NCI-H2107 (cell line): ENCODE results near the gene KCNN3.

Experiments used
- DNase-seq: peaks from one replicate; lab custom pipeline; 2025; lab: John Stamatoyannopoulos, UW

KCNN3 gene

DNA sequence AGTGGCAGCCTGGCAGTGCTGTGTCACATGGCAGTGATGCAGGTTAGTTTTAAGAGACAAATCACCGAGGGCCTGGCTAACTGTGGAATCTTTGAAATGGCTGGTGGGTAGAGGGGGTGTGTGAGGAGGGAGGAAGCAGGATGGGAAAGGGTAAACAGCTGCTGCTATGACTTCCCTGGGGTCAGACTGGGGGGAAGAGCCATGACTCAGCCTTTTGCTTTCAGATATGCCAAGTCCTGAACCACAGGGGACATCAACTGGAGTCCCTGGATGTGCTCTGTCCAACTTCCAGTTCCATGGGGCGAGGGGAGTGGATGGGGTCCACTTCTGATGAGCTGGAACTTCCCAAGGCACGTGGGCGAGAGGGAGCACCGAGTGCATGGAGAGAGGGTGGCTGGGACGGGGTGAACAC, 141.0 kb downstream of the KCNN3 start:
- no peak for DNase-seq

DNA sequence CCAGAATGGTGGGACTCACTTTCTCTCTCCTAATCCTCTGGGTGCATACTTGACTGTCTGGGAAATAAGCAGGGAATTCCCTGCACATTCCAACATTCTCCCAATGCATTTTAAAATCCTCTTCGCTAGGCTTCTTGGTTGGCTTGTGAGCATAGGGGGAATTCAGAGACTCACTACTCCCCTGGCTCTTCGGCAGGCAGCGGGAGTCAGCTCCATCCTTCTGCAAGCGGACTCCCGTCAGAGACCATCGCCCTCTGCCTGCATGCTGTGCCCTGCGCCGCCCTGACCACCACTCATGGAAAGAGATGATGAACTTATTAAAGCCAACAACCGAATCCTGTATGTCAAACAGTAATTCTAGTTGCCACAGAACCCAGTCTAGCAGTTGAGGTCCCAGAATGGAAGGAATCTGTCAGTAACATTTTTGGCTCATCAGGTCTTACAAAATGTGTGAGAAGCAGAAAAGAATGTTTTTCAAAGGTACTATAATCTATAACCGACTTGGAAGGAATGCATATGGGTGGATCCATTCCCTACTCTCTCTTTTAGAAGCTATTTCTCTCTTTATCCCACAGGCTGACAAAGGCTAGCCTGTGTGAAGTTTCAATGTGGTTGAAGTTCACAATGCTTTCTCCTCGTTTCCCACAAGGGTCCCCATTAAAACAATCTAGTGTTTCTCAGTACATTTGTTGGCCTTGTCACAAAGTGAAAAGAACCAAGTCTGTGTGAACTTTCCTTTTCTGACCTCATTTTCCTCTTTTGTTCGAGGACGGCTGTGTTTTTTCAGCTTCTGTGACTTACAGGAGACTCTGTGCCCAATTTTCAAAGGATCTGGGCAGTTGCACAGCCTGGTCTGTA, 143.0 kb downstream of the KCNN3 start:
- no peak for DNase-seq

DNA sequence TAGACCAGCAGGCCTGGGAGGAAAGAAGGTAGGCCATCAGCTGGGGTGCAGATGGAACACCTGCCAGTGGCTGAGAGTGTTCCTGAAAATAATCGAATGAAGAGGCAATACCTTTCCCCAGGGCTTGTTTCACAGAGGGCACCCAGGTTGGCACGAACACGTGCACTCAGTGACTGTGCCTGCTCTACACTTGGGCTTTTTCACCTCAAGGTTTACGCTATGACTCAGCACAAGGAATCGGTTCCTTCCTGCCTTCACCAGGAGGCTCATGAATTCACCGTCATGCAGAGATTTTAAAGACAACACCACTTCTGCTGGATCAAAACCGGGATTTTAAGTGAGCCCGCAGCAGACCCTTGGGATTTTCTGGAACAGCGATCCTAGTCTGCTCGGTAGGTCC, 143.6 kb downstream of the KCNN3 start:
- no peak for DNase-seq

DNA sequence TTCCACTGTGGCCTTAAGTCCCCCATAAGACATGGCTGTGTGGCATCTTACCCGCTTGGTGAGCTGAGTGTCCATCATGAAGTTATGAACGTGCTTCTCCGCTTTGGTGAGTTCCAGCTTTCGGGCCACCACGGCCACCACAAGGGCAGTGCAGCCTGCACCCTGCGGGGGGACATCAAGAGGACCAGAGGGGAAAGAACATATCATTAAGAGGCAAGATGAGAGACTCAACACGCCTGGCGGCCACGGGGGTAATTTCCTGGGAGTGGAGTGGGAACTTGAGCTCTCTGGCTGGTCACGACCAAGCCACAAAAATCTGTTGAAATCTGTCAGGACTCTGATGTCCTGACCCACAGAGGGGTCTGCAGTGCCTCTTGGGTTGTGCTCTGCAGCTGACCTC, 144.2 kb downstream of the KCNN3 start:
- no peak for DNase-seq

DNA sequence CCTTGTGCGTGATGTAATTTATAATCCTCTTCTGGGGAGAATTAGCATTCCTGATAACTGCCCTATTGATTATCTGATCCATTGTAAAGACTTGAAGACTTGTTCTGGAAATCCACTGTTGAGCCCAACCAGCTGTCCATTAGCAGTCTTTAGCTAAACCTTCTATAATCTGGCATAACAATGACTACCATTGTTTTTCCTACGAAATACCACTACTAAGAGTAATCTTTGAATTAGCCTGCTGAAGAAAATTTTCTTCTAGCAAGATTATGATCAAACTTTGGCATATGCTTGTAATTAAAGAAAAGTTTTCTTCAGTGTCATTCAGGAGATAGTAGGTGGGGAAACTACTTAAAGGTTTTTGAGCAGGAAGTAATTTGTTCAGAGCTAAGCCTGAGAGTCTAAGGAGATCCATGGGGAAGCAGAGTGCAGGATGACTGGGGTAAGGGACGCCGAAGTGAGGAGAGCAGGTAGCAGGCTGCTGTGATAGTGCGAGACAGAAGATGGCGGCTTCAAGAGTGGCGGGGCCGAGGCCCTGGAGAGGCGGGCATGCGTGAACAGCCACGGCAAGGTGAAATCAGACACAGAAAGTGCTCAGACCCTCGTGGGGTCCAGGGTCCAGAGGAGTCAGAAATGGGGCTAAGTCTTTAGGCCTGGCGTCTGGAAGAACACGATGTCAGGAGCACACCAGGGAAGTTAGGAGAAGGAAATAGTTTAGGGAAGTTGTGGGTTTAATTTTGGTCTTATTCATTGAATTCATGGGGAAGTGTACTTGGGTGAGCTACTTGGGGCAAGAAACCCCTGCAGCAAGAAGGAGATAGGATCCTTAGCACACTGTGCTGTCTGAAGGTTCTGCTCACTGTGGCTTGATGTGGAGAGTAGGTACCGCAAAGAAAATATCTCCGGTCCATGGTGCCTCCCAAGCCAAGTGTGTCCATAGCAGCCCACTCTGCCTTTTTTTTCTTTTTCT, 149.5 kb downstream of the KCNN3 start:
- no peak for DNase-seq

DNA sequence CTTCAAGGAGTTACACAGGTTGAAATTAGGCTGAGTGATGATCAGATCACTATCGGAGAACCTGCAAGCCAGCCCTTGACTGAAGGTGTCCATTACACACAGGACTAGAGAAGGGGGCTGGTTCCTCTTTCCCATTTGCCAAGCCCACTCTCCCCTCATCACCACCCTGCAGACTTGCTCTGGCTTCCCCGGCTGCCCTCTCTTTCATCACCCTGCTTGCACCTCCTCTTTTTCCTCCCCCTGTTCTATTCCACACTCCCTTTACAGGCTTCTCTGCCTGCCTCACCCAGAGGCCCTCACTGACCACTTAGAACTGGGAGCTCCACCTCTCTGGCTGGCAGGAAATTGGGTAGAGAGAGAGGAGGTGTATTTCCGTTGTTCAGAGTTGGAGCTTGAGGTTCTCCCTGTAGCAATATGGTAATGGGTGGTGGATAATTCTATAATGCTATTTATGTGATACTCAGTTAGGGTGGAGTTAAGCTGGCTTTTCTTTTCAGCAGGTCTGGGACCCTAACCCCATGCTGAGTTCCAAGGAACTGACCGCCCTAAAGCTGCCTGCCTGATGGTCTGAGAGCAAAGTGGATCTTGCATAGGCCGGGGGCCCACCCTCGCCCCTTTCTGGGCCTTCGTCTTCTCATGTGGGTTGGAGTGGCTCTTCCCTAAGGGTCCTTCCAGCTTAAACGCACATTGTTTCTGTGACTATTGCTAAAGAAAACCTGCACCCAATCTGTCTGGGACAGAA, 150.3 kb downstream of the KCNN3 start:
- DNase-seq: no peak

DNA sequence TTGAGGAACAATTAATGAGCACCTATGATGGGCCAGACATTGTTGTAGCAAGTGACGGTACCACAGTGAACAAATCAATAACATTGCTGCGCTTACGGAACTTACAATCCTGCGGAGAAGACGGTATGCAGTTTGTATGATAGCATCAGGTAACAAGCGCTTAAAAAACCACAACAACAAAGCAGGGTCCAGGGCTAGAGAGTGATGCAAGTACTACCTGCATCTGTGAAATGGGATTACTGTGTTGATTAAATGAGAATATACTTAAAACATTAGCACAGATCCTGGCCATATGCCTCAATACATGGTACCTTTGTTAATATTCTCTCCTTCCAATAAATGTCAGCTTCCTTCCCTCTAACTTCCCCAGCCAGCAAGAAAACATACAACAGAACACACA, 151.5 kb downstream of the KCNN3 start:
- DNase-seq: no peak

DNA sequence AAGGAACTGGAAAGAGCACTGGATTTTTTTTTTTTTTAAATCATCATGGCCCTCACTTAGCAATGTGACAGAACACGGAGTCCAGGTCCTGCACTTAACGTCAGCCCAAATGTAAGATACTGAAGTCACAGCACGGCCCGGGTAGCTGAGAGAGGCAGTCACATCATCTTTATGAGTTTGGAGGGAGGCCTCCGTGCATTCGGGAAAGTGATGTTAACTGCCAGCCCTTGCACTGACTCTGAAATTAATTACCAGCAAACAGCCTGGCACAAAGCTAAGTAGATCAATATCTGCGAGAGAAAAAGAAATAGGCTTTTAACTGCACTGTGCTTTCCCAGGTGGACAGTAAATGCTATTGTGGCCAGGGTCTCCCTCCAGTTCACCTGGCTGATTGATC, 152.6 kb downstream of the KCNN3 start:
- DNase-seq: no peak

DNA sequence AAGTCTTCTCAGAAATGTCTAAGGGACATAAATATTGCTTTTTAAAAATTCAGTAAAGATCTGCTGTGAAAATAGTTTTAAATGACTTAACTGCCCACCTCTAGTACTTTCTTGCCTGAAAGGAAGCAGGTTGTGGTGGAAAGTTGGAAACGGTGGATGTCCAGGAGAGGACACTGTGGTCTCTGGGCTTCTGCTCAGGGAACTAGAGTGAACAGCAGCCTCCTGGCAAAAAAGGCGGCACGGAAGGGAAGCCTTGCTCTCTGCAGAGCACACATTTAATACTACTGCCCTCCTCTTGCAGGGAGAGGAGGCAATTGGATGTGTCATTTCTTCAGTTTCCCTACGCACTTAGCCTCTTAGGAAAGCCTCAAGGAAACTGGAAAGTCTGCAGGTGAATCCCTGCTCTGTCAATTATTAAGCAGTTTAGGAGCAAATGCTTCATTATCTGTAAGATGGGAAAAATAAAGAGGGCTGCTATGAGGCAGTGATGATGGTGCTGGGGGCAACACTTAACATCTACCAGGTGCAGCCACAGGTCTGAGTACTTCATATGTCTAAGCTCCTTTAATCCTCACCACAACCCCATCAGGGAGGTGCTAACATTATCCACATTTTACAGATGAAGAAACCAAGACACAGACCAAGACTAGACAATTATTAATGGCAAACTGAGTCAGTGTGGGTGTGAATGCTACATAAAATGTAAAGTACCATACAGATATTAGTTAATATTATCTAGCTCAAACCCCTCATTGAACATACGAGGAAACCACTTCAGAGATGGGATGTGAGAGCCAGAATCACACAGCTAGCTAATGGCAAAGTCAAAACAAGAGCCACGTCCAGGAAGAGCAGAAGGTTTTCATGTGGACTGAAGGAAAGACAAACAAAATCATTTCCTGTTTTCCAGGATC, 153.2 kb downstream of the KCNN3 start:
- no peak for DNase-seq

DNA sequence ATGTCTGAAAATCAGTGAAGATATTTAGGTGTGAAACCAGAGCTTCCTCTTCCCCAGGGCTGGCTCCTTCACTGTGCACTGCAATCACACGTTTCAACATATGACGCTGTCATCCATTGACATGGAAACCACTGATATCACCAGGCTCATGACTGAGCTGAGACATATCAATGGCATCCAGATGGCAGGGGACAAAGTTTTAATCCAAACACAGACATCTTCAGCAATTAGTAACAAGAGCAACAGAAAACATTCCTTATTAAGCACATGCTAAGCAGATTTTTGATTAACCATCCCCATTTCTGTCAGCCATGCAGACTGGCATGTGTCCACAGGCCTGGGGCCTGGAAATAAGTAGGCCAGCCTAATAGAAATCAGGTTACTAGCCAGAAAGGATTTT, 154.1 kb downstream of the KCNN3 start:
- no peak for DNase-seq

DNA sequence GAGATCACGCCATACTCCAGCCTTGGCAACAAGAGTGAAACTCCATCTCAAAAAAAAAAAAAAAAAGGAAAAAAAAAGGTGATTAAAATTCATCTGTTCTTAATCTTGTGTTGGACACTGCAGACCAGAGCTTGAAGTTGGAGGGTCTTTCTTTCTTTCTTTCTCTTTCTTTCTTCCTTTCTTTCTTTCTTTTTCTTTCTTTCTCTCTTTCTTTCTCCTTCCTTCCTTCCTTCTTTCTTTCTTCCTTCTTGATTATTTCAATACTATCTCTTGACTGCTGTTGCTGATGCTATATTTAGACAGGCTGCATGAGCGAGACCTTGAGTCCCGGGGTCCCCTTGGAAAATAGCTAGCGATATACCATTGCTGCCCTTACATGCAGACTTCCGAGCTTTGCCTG, 154.7 kb downstream of the KCNN3 start:
- DNase-seq: no peak

DNA sequence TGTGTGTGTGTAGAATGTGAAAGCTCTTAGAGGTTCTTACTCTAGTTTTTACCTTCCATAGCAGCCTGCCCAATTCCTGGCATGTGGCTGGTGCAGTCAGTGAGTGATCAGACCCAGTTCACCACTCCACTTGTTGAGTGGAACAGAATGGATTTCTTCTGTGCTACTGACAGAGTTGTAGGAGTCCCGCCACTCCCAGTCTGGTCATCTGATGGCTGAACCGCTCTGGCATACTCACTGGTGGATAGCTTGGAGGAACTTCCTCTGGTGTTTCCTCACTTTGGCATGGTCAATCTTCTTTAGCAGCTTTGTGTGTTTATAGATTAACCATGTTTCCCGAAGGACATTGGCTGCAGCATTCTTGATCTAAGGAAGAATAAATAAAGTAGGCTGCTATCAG, 155.4 kb downstream of the KCNN3 start:
- DNase-seq: no peak

DNA sequence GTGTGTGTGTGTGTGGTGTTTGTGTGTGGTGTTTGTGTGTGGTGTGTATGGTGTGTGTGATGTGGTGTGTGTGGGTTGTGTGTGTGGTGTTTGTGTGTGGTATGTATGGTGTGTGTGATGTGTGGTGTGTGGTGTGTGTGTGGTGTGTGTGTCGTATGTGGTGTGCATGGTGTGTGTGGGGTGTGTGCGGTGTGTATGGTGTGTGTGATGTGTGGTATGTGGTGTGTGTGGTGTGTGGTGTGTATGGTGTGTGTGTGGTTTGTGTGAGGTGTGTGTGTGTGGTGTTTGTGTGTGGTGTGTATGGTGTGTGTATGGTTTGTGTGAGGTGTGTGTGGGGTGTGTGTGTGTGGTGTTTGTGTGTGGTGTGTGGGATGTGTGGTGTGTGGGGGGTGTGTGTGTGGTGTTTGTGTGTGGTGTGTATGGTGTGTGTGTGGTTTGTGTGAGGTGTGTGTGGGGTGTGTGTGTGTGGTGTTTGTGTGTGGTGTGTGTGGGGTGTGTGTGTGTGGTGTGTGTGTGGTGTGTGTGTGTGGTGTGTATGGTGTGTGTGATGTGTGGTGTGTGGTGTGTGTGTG, 155.9 kb downstream of the KCNN3 start:
- DNase-seq: no peak

DNA sequence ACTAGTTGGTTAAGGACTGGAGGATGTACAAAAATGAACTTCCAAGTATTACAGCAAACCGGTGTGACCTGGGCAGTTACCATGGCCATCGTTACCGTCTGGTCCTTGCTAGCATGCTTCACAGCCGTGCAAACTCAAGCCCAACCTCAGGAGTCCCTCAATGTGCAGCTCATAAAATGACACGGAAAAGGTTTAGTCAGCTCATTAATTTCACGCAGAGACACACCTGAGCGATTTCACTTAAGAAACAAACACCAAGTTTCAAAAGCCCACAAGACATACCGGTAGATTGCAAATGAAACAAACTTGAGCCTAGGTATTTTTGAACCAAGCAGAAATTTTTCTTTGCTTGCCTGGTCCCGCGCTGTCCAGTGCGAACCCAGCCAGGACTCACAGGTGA, 157.1 kb downstream of the KCNN3 start:
- DNase-seq: no peak

DNA sequence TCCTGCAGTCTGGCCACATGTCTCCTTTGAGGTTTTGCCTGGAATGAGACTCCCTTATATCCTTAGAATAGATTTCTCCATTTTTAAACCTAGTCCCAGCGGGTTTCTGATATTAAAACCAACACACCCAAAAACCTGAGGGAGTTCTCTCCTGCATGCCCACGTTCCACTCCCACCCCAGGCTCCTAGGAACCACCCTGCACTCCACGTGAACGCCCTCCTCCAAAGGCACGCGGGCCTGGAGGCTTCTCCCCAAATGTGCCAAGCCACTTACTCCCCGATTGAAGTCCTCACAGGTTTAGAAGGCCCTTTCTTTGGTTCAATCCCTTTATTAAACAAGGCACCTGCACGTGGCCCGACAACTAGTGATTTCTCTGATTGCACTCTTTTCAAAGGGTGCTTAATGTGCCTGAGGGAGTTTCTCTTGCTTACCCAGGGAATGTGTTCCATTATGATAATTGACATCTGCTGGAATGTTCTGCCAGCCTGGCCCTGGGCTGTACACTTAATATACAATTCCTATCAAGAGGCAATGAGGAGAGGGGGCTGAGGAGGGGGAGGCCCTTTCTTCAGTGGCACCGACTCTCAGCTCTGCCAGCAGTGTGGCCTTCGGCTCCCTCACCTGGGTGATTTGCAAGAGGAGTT, 157.8 kb downstream of the KCNN3 start:
- no peak for DNase-seq

DNA sequence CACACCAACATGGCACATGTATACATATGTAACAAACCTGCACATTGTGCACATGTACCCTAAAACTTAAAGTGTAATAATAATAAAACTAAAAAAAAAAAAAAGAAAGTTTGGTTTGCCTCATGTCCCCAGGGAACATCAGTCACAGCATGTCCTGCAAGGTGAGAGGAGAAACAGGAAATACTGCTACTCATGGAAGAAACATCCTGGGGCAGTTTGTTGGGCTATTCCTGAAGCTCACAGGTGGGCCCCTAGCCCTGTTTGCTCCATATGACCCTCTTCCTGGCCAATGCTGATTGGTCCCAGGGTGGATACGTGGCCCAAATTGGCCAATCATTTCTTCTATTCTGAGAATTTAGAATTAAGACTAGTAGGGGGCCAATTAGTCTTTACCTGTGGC, 158.7 kb downstream of the KCNN3 start:
- DNase-seq: no peak

DNA sequence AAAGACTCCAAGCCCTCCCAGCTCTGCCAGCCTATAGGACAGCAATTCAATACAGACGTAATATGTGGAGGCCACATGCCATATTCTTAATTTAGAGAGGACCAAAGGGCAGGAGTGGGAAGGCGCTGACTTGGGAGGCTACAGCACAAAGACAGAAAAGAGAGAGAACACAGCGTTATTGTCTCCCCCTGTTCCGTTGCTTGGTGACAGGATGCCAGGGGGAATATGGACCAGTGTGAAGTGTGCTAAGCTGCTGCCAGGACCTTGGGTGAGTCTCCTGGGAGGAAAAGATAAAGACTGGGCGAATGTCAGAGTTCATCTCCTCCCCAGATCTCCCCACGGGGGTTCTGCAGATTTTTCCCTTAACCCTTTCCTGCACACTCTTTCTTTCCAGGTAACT, 160.0 kb downstream of the KCNN3 start:
- DNase-seq: no peak

DNA sequence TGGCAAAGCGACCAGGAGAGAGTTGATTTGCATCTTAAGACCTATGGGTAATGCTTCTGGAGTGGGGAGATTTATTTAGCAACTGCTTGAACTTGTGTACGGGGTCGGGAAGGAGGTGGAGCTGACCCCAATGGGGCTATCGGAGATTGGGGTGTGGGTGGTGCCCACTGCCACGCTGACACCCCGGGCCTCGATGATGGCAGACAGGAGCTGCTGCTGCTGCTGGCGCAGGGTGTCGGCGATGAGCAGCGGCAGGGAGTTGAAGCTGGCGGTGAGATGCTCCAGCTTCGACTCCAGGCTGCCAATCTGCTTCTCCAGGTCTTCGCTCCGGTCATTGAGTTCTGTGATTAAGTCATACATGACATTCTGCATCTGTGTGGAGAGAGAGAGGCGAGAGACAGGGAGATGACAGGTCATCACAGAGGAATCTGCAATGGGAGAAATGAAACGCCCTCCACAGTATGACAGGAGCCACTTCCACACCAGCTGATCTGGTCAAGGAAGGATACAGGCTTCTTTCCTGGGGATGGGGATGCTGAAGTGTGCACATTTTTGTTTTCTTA, 162.1 kb downstream of the KCNN3 start:
- no peak for DNase-seq

DNA sequence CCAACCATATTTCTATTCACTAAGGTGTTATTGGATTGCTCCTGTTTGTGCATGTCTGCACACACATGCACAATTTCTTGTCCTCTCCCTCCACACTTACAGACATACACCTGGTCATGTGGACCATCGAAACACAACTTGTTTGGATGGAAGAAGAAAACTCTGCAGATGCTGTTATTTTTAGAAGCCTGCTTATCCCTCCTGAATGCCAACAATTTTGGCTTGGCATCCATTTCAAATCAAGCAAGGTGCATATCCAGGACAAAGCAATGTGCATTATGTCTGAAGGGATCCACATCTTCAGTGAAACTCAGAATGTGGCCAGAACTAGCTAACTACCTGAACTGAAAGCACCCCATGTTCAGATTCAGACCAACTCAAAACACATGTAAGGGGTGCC, 163.2 kb downstream of the KCNN3 start:
- no peak for DNase-seq

DNA sequence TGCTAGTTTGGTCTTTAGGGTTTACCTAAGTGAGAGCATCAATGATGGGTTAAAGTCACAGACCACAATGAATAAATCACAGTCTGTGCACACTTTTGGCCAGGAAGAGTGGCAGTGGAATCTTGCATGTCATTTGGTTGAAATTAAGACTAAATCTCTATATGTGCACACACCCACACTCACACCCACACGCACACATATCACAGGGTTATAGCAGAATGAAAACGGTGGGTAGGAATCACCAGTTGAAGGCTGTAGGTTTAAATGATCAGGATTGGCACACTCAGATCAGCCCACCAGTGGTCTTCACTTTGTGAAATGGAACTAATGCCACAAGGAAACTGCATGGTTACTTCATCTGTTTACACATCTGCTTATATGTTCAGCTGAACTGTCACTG, 164.5 kb downstream of the KCNN3 start:
- DNase-seq: no peak
